HG03108 (cell line): ENCODE data around the gene RNF32.
A peak's percentile ranks its signal among the peaks of the same experiment; 100 is the strongest.

ENCODE experiments used
- ATAC-seq: cut with Tn5 transposase; IDR thresholded peaks from one replicate; pipeline ENCODE4 v1.9.1; 2021; ENCODE audit warnings: moderate library complexity; ENCODE audit not compliant: unreplicated experiment

Gene RNF32

GRCh38 chr7:156640257-156640948 is at the start of gene RNF32:
TSS of gene RNF32 (plus strand) at chr7:156640774. CDS start at chr7:156643878, 3,104 bp downstream.
- ATAC-seq, result peak; percentile 78

GRCh38 chr7:156592155-156592884 is 48.3 kb upstream of the RNF32 start:
- ATAC-seq, result no peak

- no peak for ATAC-seq
Observed at GRCh38 chr7:156594283-156595080, 46.1 kb upstream of the RNF32 start.

GRCh38 chr7:156600496-156600895 is 40.1 kb upstream of the RNF32 start:
- no peak for ATAC-seq

- ATAC-seq, result no peak
Observed at GRCh38 chr7:156602283-156602682, 38.3 kb upstream of the RNF32 start.

- no peak for ATAC-seq
Observed at GRCh38 chr7:156603011-156603410, 37.6 kb upstream of the RNF32 start.

- no peak for ATAC-seq
Observed at GRCh38 chr7:156603629-156604028, 36.9 kb upstream of the RNF32 start.

GRCh38 chr7:156604311-156604710 is 36.3 kb upstream of the RNF32 start:
- ATAC-seq, result no peak

- ATAC-seq, result no peak
Observed at GRCh38 chr7:156604836-156605695, 35.5 kb upstream of the RNF32 start.

- ATAC-seq, result no peak
Observed at GRCh38 chr7:156606135-156606534, 34.4 kb upstream of the RNF32 start.

- ATAC-seq, result no peak
Observed at GRCh38 chr7:156606691-156607331, 33.8 kb upstream of the RNF32 start.

GRCh38 chr7:156607332-156608172 is 33.0 kb upstream of the RNF32 start:
- ATAC-seq, result no peak

GRCh38 chr7:156608173-156608478 is 32.4 kb upstream of the RNF32 start:
- ATAC-seq, result no peak

GRCh38 chr7:156609010-156609877 is 31.3 kb upstream of the RNF32 start:
- ATAC-seq, result no peak

GRCh38 chr7:156610130-156610529 is 30.4 kb upstream of the RNF32 start:
- no peak for ATAC-seq

- no peak for ATAC-seq
Observed at GRCh38 chr7:156610601-156611000, 30.0 kb upstream of the RNF32 start.

- no peak for ATAC-seq
Observed at GRCh38 chr7:156611014-156612010, 29.3 kb upstream of the RNF32 start.
